Osteoblast (primary cell): ENCODE results near the gene SHISAL1. TPM values are rescaled to one million over a fixed set of nuclear protein-coding genes. Genes with fewer than 3 reads are reported as not detected.
"Not testable (repeated sequence)": the region's sequence is repeated elsewhere in the genome, so short reads cannot be mapped to it uniquely, and the experiment has no call there.

Source experiments
- DNase-seq: peaks from one replicate; pipeline ENCODE4 v3.0.0; 2011; ENCODE audit warnings: low spot score, mixed read lengths; ENCODE audit not compliant: insufficient read length; ENCODE audit errors: missing footprints
- H2AFZ ChIP-seq: 2 replicates; pipeline ENCODE4 v1.6.0; 2011; ENCODE audit warnings: mild to moderate bottlenecking, low read length
- H3K27ac ChIP-seq: 2 replicates; pipeline ENCODE4 v1.5.1; 2011; ENCODE audit warnings: mild to moderate bottlenecking, low read depth, low read length, moderate library complexity
- H3K27me3 ChIP-seq: 2 replicates; pipeline ENCODE4 v1.6.0; 2012; ENCODE audit warnings: mild to moderate bottlenecking, control low read depth, inconsistent platforms, low read length, moderate library complexity; ENCODE audit not compliant: insufficient read depth
- H3K36me3 ChIP-seq: 2 replicates; pipeline ENCODE4 v1.5.1; 2011; ENCODE audit warnings: mild to moderate bottlenecking, low read length, control low read depth, moderate library complexity; ENCODE audit not compliant: insufficient read depth
- H3K4me1 ChIP-seq: 2 replicates; pipeline ENCODE4 v1.5.1; 2011; ENCODE audit warnings: mild to moderate bottlenecking, low read length, control low read depth, moderate library complexity; ENCODE audit not compliant: insufficient read depth
- H3K4me2 ChIP-seq: 2 replicates; pipeline ENCODE4 v1.6.0; 2011; ENCODE audit warnings: mild to moderate bottlenecking, low read length; ENCODE audit not compliant: insufficient read depth
- H3K4me3 ChIP-seq: fragments of 200-600 bp; sonication (generic); 3 replicates; pipeline ENCODE4 v1.5.1; 2012; ENCODE audit warnings: mild to moderate bottlenecking, low read length, inconsistent platforms; ENCODE audit not compliant: insufficient read depth
- H3K79me2 ChIP-seq: 2 replicates; pipeline ENCODE4 v1.6.0; 2012; ENCODE audit warnings: mild to moderate bottlenecking, low read length, control low read depth, inconsistent platforms; ENCODE audit not compliant: insufficient read depth
- H3K9me3 ChIP-seq: 2 replicates; pipeline ENCODE4 v1.5.1; 2011; ENCODE audit warnings: low read depth, low read length, control low read depth
- H4K20me1 ChIP-seq: 2 replicates; pipeline ENCODE4 v1.6.0; 2012; ENCODE audit warnings: mild to moderate bottlenecking, low read length, control low read depth; ENCODE audit not compliant: insufficient read depth
- total RNA-seq: library from RNA; depleted of rRNA; stranded (reverse); fragments of >200 nt; gene quantifications from 2 replicates; pipeline ENCODE4 v1.2.3, GENCODE V29; 2012
- TF ChIP-seq, protein P1 (sequence below): IDR thresholded peaks from 2 replicates; pipeline ENCODE4 v1.5.1; 2011; ENCODE audit warnings: mild to moderate bottlenecking, low read depth, low read length, moderate library complexity; ENCODE audit errors: extremely low read depth

Gene SHISAL1
- total RNA-seq, 1 donor: 52.5 TPM

- DNase-seq: no peak
- Histone ChIP-seq H3K36me3 (peaks cover 10% of the 10 kb centered on the region), H3K27me3 (no peaks in the 10 kb centered on the region), H3K4me1 (no peaks in the 10 kb centered on the region), H4K20me1 (no peaks in the 10 kb centered on the region), H3K27ac (no peak overlapping the region), H3K9me3 (no peaks in the 10 kb centered on the region), H3K4me3 (no peak overlapping the region), H2AFZ (no peak overlapping the region), H3K79me2 (no peaks in the 10 kb centered on the region), H3K4me2 (no peak overlapping the region)
- TF ChIP-seq, protein P1, sequence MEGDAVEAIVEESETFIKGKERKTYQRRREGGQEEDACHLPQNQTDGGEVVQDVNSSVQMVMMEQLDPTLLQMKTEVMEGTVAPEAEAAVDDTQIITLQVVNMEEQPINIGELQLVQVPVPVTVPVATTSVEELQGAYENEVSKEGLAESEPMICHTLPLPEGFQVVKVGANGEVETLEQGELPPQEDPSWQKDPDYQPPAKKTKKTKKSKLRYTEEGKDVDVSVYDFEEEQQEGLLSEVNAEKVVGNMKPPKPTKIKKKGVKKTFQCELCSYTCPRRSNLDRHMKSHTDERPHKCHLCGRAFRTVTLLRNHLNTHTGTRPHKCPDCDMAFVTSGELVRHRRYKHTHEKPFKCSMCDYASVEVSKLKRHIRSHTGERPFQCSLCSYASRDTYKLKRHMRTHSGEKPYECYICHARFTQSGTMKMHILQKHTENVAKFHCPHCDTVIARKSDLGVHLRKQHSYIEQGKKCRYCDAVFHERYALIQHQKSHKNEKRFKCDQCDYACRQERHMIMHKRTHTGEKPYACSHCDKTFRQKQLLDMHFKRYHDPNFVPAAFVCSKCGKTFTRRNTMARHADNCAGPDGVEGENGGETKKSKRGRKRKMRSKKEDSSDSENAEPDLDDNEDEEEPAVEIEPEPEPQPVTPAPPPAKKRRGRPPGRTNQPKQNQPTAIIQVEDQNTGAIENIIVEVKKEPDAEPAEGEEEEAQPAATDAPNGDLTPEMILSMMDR: no peak
Observed at GRCh38 chr22:44243761-44244160, 69.0 kb downstream of the SHISAL1 start.

- no peak overlapping the region for H3K4me2 ChIP-seq
- H3K4me1 ChIP-seq: no peaks in the 10 kb centered on the region
- H3K4me3 ChIP-seq: no peak overlapping the region
- H3K27ac ChIP-seq: no peak overlapping the region
- DNase-seq: no peak
- H2AFZ ChIP-seq: no peak overlapping the region
- H4K20me1 ChIP-seq: no peaks in the 10 kb centered on the region
- TF ChIP-seq, protein P1: no peak
- H3K36me3 ChIP-seq: peaks cover 10% of the 10 kb centered on the region
- H3K27me3 ChIP-seq: no peaks in the 10 kb centered on the region
- H3K79me2 ChIP-seq: no peaks in the 10 kb centered on the region
- H3K9me3 ChIP-seq: no peaks in the 10 kb centered on the region
Observed at GRCh38 chr22:44242946-44243724, 69.6 kb downstream of the SHISAL1 start.

GRCh38 chr22:44241121-44241520 is 71.6 kb downstream of the SHISAL1 start:
- H3K4me1 ChIP-seq, H4K20me1 ChIP-seq, H3K27ac ChIP-seq, H3K36me3 ChIP-seq, H3K9me3 ChIP-seq, H3K4me3 ChIP-seq, H3K27me3 ChIP-seq, H3K79me2 ChIP-seq, H3K4me2 ChIP-seq, DNase-seq, H2AFZ ChIP-seq: not testable (repeated sequence)

GRCh38 chr22:44237290-44237689 is 75.5 kb downstream of the SHISAL1 start:
- Histone ChIP-seq H3K4me3 (no peak overlapping the region), H3K27me3 (no peaks in the 10 kb centered on the region), H4K20me1 (no peaks in the 10 kb centered on the region), H3K4me1 (no peaks in the 10 kb centered on the region), H3K79me2 (no peaks in the 10 kb centered on the region), H3K27ac (no peak overlapping the region), H3K4me2 (no peak overlapping the region), H3K36me3 (no peaks in the 10 kb centered on the region), H3K9me3 (no peaks in the 10 kb centered on the region), H2AFZ (no peak overlapping the region)
- TF ChIP-seq, protein P1: no peak
- DNase-seq: no peak

DNA sequence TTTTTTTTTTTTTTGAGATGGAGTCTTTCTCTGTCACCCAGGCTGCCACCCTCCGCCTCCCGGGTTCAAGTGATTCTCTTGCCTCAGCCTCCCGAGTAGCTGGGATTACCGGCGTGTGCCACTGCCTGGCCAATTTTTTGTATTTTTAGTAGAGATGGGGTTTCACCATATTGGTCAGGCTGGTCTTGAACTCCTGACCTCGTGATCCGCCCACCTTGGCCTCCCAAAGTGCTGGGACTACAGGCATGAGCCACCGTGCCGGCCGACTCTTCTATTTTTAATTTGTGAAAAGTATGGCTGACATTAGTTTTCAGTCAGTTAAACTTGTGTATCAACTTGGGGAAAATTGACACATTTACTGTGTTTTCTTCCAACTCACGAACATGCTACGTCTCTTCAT is 78.4 kb downstream of the SHISAL1 start:
- not testable (repeated sequence) for H3K4me3 ChIP-seq, H2AFZ ChIP-seq, H3K27me3 ChIP-seq, H3K36me3 ChIP-seq, H3K79me2 ChIP-seq, H3K4me2 ChIP-seq, H4K20me1 ChIP-seq, DNase-seq, H3K27ac ChIP-seq, H3K9me3 ChIP-seq, H3K4me1 ChIP-seq
